OCI-M2 (cell line): Measurements from ENCODE around the gene WWOX.

Experiments used
- DNase-seq: peaks from one replicate; lab custom pipeline; 2025; ENCODE audit not compliant: unreplicated experiment; lab: John Stamatoyannopoulos, UW

Gene WWOX

DNA sequence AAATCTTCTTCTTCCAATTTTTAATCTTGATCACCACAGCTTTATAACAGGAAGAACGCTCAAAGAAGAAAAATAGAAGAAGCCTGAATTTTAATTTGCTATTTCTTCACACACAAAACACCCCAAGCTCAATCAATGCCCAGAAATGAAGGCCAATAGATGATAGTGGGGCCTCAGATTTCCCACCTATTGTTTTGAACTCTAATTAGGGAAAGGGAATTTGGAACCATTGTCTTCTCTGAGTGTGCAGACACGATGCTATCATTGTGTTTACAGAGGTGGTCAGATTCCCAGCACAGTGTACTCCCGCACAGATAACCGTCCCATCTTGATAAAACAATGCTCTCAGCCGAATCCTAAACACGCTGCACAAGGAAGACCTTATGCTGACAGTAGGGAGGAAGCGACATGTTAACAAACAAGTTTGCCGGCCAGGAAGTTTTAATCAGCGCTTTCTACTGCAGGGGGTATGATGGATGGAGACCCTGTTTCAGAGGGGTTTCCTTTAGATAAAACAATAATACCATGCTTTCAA is 816.4 kb downstream of the WWOX start:
- DNase-seq = no peak

DNA sequence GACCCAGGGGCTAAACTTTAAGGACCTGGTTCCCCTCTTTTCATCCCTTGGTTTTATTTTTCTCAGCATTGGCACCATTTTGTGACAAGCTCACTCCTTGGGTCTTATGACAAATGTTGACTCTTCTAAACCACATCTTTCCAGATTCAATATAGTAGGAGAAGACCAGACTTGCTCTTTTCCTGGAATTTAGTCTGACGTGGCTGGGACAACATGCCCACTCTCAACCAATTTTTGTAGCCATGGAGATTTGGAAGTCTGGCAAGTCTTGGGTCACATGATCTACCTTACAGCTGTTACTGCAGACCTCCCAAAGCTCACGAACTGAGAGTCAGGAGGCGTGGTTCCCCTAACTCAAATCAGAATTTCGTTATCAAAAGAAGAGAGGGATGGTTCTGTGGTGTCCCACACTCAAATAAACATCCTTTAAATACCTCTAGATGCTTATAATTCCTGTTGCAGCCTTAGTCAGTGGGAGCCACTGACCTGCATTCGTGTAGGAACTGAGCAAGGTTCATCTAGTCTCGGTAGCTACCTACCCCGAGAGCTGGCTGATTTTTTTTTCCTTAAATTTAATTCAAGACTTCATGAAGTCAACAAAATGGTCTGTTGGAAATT is 817.6 kb downstream of the WWOX start:
- DNase-seq = no peak

DNA sequence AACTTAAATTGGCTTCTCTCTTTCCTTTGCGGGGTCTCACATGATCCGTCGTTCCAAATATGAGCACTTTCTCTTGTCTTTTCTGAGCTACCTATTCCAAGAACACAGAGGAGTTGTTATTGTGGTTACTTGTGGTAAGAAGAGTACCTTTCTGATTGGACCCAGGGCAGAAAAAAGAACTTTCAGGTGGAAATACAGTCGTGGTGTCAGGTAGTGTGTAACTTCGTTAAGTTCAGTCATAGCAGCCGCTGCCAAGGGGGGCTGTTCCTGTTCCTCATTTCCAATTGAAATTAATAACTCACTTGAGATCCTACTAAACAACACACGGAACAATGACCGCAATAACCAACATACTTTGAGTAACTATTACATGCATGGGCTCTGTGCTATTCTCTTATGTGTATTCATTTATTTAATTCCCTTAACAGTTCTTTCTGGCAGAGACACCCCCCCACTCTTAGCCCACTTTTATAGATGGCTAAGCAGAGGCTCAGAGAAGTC is 819.4 kb downstream of the WWOX start:
- no peak for DNase-seq

DNA sequence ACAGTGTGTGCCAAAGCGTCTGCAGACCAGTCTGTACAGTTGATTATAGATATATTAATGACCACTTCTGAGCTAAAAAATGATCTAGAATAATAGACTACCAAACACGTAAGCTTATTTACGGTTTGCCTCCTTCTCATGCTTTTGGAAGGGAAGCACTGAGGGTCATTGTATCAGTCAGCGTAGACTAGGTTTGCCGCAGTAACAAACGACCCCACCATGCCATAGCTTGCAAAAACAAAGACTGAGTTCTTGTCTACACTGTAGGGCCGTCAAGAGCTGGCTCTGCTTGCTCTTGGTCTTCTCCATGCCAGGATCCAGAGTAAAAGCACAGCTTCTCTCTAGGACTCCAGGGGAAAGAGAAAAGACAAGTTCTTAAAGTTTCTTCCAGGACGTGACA is 820.4 kb downstream of the WWOX start:
- DNase-seq = no peak

DNA sequence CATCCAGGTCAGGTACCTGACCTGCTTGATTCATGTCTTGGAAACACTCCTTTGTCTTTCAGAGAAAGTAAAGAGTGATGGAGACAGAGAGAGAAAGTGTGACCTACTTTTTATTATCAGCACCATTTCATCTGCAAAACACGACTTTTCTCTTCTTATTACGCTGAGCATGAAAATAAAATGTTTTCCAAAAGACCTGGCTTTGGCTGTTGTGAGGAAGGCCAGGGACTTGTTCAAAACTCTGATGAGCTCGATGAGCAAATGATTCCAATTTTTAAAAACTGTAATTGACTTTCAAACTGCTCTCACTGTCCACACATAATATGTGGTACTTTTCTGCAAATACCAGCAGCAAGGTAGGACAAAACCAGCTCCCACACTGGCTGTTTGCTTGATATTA is 821.2 kb downstream of the WWOX start:
- DNase-seq = no peak

DNA sequence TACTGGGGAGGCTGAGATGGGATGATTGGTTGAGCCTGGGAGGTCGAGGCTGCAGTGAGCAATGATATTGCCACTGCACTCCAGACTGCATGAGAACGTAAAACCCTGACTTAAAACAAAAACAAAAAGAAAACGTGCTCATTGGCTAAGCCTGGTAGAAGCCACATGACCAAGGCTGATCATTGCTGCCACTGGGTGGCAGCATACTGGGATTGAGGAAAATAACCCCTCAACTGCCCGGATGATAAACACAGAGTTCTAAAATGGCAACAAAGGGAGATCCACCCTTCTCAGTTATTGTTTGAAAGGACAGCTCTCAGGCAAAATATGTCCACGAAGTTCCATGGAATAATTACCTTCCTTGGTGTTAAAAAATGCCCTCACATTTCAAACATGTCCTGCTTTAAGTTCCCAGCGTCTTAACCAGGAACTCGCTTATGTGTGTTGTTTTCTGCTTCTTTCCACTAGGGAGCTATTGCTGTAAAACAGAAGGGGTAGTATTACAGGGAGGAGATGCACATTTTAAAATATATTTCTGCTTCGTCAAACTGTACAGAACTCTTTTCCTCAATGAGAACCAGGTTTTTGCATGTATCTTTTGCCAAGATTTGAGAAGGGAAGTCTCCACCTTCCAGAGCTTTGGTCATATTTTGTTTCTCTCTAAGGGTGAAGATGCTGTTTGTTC is 825.8 kb downstream of the WWOX start:
- DNase-seq = no peak

DNA sequence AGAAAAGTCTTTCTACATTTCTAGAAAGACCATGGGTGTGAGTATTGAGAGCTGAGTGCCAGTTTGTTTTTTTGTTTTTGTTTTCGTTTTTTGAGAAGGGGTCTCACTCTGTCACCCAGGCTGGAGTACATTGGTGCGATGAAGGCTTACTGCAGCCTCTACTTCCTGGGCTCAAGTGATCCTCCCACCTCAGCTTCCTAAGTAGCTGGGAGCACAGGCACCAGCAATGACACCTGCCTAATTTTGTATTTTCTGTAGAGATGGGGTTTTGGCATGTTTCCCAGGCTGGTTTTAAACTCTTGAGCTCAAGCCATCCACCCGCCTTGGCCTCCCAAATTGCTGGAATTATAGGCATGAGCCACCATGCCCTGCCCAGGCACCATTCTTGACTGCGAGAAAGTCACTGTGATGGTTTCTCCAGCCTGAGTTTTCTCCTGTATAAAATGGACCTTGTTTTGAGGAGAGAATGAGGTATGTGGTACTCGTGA is 827.3 kb downstream of the WWOX start:
- no peak for DNase-seq

DNA sequence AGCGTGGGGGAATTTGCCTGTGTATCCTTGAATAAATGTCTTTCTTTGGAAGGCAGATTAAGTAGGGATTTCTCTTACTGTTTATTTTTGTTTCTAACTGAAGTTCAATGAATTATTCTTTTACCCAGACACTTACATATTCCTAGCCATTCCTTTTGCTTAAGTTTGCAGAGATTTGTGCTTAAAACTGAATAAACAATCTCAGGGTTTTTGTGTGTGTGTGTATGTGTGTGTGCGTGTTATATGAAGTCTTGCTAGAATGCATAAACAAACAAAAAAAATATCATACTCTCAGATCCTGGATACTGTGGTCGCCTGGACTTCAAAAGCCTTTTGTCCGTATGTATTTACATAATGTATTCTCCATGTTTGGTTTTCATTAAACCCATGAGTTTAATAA is 828.3 kb downstream of the WWOX start:
- DNase-seq = no peak

DNA sequence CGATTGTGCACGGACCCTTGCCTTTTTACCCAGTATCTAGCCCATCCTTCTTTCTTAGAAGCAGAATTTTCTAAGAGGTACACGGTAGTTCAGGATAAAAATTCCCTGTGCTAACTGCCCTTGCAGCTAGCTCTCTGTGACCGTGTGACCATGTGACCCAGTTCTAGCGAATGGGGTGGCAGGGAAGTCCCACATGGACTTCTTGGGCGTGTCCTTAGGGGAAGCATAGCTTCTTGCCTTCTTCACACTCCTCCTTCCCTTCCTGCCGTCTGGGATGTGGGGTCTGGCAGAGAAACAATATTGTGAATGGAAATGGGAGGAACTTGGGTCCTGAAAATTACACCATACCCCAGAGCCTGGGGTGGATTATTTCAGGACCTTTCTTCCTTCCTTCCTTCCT is 830.4 kb downstream of the WWOX start:
- no peak for DNase-seq

DNA sequence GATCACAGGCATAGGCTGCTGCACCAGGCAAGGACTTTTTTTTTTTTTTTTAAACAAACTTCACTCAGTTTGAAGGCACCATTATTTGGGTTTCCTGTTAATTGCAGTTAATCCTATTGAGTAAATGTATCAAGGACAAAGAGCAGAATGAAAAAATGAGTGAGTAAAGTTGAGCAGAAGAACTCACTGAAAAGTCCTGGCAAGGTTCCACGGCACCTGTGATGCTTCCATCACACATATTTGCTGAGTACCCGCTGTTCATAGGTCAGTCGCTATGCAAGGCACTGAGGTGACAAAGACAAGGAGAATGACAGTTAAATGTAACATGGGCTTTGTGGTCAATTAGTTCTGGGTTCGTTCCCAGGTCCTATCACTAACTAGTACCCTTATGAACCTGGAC is 831.1 kb downstream of the WWOX start:
- DNase-seq = no peak

DNA sequence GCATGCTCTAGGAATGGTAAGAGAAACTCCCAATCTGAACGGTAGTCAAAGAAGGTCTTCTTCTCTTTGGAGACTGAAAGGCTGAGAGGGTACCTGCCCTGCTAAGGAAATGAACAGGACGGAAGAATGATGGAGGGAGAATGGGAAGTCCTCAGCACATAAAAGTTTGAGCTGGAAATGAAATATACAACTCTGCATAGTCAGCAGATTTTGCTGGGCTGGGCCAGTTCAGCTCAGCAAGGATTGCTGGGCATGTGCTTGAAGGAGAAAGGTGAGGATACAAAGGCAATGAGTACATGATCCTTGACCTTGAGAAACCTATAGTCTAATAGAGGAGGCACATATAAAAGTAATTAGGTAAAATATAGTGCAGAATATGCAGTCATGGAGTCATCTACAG is 831.8 kb downstream of the WWOX start:
- no peak for DNase-seq

DNA sequence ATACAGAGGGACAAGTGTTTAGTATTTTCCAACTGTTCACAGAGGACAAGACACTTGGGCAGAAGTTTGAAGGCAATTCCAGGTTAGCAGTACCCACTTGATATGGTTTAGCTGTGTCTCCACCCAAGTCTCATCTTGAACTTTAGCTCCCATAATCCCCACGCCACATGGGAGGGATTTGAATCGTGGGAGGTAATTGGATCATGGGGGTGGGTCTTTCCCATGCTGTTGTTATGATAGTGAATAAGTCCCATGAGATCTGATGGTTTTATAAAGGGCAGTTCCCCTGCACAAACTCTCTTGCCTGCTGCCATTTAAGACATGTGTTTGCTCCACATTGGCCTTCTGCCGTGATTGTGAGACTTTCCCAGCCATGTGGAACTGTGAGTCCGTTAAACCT is 832.2 kb downstream of the WWOX start:
- no peak for DNase-seq

DNA sequence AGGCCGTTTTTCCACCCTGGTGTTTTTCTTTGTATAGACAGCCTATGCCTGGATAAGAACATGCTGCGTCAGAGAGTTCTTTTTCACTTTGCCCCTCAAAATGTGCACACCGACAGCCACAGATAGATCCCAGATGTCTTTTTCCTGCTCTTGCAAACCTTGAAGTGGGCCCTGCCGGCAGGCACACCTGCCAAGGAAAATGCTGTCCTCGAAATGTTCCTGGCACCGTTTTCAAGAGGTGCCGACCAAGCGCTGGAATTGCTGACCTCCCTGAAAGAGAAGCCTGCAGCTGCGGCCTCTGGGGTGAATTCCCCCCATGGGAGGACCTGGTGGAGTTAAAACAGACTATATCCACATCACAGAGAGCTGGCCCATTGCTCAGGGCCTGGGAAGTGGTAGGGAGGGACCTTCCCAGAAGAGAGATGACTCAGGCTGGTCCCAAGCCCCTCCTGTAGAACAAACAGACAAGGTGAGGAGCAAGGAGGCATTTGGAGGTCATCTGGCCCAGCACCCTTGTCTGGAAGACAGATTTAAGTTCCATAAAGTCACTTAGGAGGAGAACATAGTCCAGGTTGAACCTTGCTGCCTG is 833.0 kb downstream of the WWOX start:
- no peak for DNase-seq

DNA sequence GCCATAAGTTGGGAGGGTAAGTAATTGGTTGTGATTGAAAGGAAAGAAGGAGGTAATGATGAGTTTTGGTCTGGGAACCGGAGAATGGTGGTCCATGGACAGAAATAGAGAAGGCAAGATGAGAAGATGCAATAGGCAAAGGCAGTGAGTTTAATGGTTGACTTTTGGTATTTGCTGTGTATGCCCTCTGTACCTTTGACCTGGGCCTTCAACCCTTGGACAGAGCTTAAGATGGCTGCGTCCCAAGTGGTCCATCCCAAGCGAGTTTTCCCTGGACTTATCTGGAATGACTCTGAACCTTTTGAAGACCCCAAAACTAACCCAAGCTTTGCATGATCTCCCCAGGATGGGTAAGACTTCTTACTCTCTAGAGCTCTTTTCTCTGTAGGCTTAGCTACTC is 836.6 kb downstream of the WWOX start:
- DNase-seq = no peak

DNA sequence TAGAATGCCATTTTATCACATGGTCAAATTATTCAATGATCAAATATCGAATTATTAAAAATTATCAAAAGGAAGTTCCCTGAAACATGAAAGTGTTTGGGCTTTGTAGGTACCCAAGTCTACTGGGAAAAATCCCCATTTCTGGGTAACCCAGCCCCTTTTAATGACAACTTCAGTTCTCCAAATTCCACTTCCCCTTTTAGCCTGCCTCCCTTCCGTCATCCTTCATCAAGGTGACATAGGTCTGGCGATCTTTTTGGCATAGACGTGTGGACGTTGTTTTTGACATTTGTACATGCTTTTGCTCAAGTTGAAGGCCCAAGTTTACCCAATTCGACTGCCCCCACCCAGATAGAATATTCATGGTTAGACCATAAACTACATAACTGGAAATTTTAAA is 840.1 kb downstream of the WWOX start:
- no peak for DNase-seq

DNA sequence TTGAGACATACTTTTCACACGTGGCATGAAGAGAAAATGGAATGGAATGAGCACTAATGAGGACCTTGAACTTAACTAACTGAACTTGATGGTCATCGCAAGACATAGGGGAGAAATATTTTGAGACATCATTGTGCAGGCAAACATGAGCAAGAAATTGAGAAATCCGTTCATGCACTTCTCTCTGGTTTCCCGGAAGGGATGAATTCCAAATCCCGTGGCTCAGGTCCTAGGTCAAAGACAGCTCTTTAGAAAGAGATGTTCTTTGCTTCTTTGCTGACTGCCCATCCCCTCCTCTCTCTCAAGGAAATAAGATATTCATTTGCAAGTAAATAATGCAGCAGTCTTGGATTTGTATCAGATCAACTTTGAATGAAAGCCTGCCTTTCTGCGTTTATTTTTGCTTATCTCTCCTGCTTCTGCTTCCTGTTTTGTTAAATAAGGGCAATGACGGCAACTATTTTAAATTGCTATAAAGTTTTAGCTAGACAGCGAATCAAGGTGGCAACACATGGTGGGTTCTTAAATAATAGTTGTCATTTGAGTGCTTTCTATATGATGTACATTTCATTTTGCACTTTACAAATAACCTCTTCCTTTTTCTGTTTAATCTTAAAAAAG is 843.3 kb downstream of the WWOX start:
- no peak for DNase-seq

DNA sequence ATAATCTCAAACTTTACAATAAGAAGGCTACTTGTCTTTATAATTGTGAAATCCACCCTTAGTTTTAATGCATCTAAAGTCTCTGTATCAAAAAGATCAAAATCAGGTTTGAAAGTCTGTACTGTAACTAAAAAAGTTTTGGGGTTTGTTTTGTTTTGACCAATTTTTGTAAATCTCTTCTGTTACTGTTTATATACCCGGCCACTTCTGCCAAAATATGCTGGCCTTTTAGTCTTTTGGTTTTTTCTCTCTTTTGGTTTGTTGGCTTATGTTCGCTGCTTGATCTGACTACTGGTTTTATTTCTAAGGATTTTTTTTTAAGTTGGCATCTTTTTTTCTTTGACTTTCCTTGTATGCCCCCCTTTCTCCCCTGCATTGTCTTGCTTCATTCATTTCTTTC is 845.9 kb downstream of the WWOX start:
- no peak for DNase-seq

DNA sequence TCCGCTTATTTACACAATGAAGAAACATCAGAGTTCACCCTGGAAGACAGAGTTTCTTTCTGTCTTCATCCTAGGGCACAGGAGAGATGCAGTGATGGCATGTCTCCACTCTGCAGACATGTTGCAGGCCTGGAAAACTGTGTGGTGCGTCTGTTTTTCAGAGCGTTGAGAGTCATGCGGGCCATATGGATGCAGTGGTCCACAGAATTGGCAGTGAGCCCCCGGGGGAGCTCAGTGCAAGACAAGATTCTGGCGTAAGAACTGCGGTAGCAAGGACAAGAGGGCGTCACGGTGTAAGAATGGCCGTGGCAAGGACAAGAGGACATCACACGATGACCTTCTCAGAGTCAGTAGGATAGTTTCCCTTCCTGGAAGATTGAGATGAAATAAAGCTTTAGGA is 847.1 kb downstream of the WWOX start:
- no peak for DNase-seq

DNA sequence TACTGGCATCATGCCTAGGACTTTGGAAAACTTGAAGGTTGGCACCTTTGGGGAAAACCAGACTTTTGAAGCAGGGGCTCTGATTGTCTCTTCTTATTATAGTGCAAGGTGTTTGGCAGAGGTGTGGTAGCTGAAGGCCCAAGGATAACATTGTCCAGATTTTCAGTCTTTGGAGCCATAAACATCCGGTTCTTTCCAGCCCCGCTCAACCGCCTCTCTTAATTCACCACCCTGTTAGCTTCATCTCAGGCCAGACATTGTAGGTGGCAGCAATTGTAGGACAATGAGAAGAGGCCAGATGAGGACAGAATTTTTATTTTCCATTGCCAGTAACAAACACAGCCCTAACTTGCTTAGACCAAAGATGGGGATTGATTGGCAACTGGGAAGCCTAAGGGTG is 851.3 kb downstream of the WWOX start:
- DNase-seq = no peak

DNA sequence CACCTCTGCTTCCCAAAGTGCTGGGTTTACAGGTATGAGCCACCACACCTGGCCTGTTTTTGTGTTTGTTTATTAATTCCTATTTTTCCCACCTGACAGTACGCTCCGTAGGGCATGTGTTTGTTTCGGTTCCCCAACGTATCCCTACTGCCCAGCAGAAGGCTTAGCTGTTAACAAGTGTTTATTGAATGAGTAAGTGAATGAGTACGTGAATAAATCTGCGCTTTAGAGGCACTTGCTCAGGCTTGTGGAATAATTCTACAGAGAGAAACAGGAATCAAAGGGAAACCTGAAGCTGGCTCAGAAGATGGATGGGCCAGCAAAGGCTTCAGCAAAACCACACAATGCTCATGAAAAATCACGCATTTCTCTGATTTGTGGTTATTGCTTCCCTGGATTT is 853.2 kb downstream of the WWOX start:
- DNase-seq = no peak

DNA sequence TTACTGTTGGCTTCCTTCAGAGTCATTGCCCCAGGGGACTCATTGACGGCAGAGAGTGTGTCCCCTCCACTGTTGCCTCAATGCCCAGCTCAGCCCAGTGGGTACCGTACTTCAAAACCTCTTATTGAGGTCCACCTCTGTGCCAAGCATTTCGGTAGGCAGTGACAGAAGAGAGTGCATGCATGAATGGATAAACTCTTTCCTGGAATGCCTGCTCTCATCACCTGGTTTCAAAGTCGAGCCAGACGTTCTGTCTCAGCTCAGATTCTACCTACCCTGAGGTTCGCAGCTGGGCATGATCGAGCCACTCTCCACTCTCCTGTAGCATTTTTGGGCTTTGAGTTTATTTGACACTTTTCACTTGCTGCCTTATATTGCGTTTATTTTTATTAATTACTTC is 854.1 kb downstream of the WWOX start:
- DNase-seq = no peak

DNA sequence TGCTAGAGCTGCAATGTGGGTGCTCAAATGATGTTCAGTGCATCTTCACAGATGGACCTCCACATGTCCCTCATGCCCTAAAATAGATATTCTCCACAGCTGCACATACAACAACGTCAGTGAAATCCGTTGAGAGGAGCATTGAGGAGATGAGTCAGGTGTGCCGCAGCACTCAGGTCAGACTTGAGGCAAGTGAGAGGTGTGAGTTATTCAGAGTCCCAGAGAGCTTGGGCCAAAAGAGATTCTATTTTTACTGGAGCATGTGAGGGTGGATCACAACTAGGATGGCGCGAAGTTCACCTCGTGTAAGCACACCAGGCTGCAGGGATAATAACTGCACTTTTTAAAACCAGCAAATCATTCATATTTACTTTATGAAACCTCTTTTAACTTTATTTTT is 855.8 kb downstream of the WWOX start:
- no peak for DNase-seq
